MM.1S (cell line): ENCODE measurements around the gene TBRG4.

Experiments
- DNase-seq: peaks from one replicate; pipeline ENCODE4 v3.0.0-alpha.2; 2015
- H2AFZ ChIP-seq: fragments of 300-600 bp; sonication (generic); 2 replicates; pipeline ENCODE4 v1.6.0; 2016; ENCODE audit warnings: antibody characterized with exemption, low read length
- H3F3A ChIP-seq: fragments of 300-600 bp; sonication (generic); 2 replicates; pipeline ENCODE4 v1.6.1; 2016; ENCODE audit warnings: mild to moderate bottlenecking, antibody characterized with exemption, low read length, moderate library complexity, mixed read lengths; ENCODE audit not compliant: insufficient read depth
- H3K27ac ChIP-seq: fragments of 300-600 bp; sonication (generic); 2 replicates; pipeline ENCODE4 v1.5.1; 2016; ENCODE audit warnings: mild to moderate bottlenecking, low read length
- H3K27me3 ChIP-seq: fragments of 300-600 bp; sonication (generic); replicated peaks from 2 replicates; pipeline ENCODE4 v1.6.0; 2016; ENCODE audit warnings: low read length; ENCODE audit not compliant: insufficient read depth
- H3K36me3 ChIP-seq: fragments of 300-600 bp; sonication (generic); replicated peaks from 2 replicates; pipeline ENCODE4 v1.6.1; 2016; ENCODE audit warnings: mild to moderate bottlenecking, low read length, mixed read lengths; ENCODE audit not compliant: insufficient read depth
- H3K4me1 ChIP-seq: fragments of 300-600 bp; sonication (generic); 2 replicates; pipeline ENCODE4 v1.6.1; 2016; ENCODE audit warnings: low read length, mixed read lengths
- H3K4me2 ChIP-seq: fragments of 300-600 bp; sonication (generic); 2 replicates; pipeline ENCODE4 v1.6.0; 2016; ENCODE audit warnings: low read depth, low read length
- H3K4me3 ChIP-seq: fragments of 300-600 bp; sonication (generic); 2 replicates; pipeline ENCODE4 v1.5.1; 2016; ENCODE audit warnings: low read length, mixed read lengths
- H3K79me2 ChIP-seq: fragments of 300-600 bp; sonication (generic); 2 replicates; pipeline ENCODE4 v1.6.1; 2016; ENCODE audit warnings: mixed run types, low read length, mixed read lengths
- H3K9ac ChIP-seq: fragments of 300-600 bp; sonication (generic); 2 replicates; pipeline ENCODE4 v1.6.1; 2016; ENCODE audit warnings: low read length, mixed read lengths
- H3K9me2 ChIP-seq: fragments of 300-600 bp; sonication (generic); replicated peaks from 2 replicates; pipeline ENCODE4 v1.6.1; 2016; ENCODE audit warnings: mild to moderate bottlenecking, low read length, mixed read lengths; ENCODE audit not compliant: insufficient read depth
- H3K9me3 ChIP-seq: fragments of 300-600 bp; sonication (generic); replicated peaks from 2 replicates; pipeline ENCODE4 v1.6.1; 2016; ENCODE audit warnings: mild to moderate bottlenecking, low read length, mixed read lengths; ENCODE audit not compliant: insufficient read depth
- H4K20me1 ChIP-seq: fragments of 300-600 bp; sonication (generic); 2 replicates; pipeline ENCODE4 v1.6.1; 2016; ENCODE audit warnings: mild to moderate bottlenecking, low read length, moderate library complexity, mixed read lengths; ENCODE audit not compliant: insufficient read depth
- CTCF ChIP-seq: fragments of 300-600 bp; sonication (generic); IDR thresholded peaks from 2 replicates; pipeline ENCODE4 v1.5.1; 2016; ENCODE audit warnings: antibody characterized with exemption, low read length, mixed read lengths
- EZH2 ChIP-seq: fragments of 300-600 bp; sonication (generic); optimal IDR thresholded peaks from 2 replicates; pipeline ENCODE3; 2017; ENCODE audit warnings: low read depth, mild to moderate bottlenecking, antibody characterized with exemption, low read length, mixed read lengths
- EZH2phosphoT487 ChIP-seq: fragments of 300-600 bp; sonication (generic); IDR thresholded peaks from 2 replicates; pipeline ENCODE4 v1.6.1; 2018; ENCODE audit warnings: antibody characterized with exemption, low read length

TBRG4 gene

GRCh38 chr7:45070254-45070642, 41.2 kb downstream of the TBRG4 start:
- TF ChIP-seq CTCF, result no peak
- no peak for TF ChIP-seq EZH2phosphoT487
- TF ChIP-seq EZH2, result no peak
- peaks cover 73% of the 10 kb centered on the region for H3K79me2 ChIP-seq
- no peaks in the 10 kb centered on the region for H3K9me2 ChIP-seq
- H3K4me2 ChIP-seq, result no peak overlapping the region
- peaks cover 17% of the 10 kb centered on the region for H3K36me3 ChIP-seq
- no peaks in the 10 kb centered on the region for H3K27me3 ChIP-seq
- no peaks in the 10 kb centered on the region for H3K4me1 ChIP-seq
- no peak overlapping the region for H3K4me3 ChIP-seq
- no peak overlapping the region for H3K9ac ChIP-seq
- no peak overlapping the region for H2AFZ ChIP-seq
- H3K27ac ChIP-seq, result no peak overlapping the region
- no peaks in the 10 kb centered on the region for H3F3A ChIP-seq
- DNase-seq, result no peak
- H3K9me3 ChIP-seq, result no peaks in the 10 kb centered on the region
- peaks cover 15% of the 10 kb centered on the region; the same call in 1 of the 2 replicates for H4K20me1 ChIP-seq

- Histone ChIP-seq H3K4me3 (no peak overlapping the region), H3K9me2 (no peaks in the 10 kb centered on the region), H2AFZ (no peak overlapping the region), H4K20me1 (peaks cover 15% of the 10 kb centered on the region; the same call in 1 of the 2 replicates), H3K36me3 (peaks cover 17% of the 10 kb centered on the region), H3K27me3 (no peaks in the 10 kb centered on the region), H3K4me2 (no peak overlapping the region), H3K4me1 (no peaks in the 10 kb centered on the region), H3K9me3 (no peaks in the 10 kb centered on the region), H3K79me2 (peaks cover 79% of the 10 kb centered on the region), H3K9ac (no peak overlapping the region), H3K27ac (no peak overlapping the region), H3F3A (no peaks in the 10 kb centered on the region)
- TF ChIP-seq CTCF, result no peak
- no peak for TF ChIP-seq EZH2
- no peak for TF ChIP-seq EZH2phosphoT487
- no peak for DNase-seq
These were observed 41.8 kb downstream of the TBRG4 start for GRCh38 chr7:45069444-45070253.

- no peak overlapping the region for H3K9ac ChIP-seq
- no peaks in the 10 kb centered on the region for H3K4me1 ChIP-seq
- no peaks in the 10 kb centered on the region for H3K9me3 ChIP-seq
- peaks cover 91% of the 10 kb centered on the region for H3K79me2 ChIP-seq
- H2AFZ ChIP-seq, result no peak overlapping the region
- no peak overlapping the region for H3K4me3 ChIP-seq
- H4K20me1 ChIP-seq, result peaks cover 15% of the 10 kb centered on the region; the same call in 1 of the 2 replicates
- H3K9me2 ChIP-seq, result no peaks in the 10 kb centered on the region
- no peaks in the 10 kb centered on the region for H3K27me3 ChIP-seq
- no peak for DNase-seq
- no peaks in the 10 kb centered on the region for H3F3A ChIP-seq
- no peak overlapping the region for H3K27ac ChIP-seq
- TF ChIP-seq EZH2phosphoT487 (no peak), EZH2 (no peak), CTCF (no peak)
- peaks cover 24% of the 10 kb centered on the region for H3K36me3 ChIP-seq
- H3K4me2 ChIP-seq, result no peak overlapping the region
These were observed 43.1 kb downstream of the TBRG4 start for GRCh38 chr7:45068236-45069023.
